SK-N-SH (cell line): ENCODE measurements around the gene ENOX1.

ENCODE experiments used
- EP300 ChIP-seq, 2 experiments: IDR thresholded peaks; 2 replicates each; pipeline versions ENCODE4 v1.4.0 to v1.6.1; 2012; ENCODE audit warnings: borderline replicate concordance in 1 of 2, low read depth in 1 of 2, low read length in 1 of 2
- EZH2phosphoT487 ChIP-seq: fragments of 200-600 bp; sonication (generic); IDR thresholded peaks from 2 replicates; pipeline ENCODE4 v1.6.1; 2017; ENCODE audit warnings: low read depth, mixed run types, mild to moderate bottlenecking, antibody characterized with exemption, moderate library complexity, borderline replicate concordance
- FOXM1 ChIP-seq: IDR thresholded peaks from 2 replicates; pipeline ENCODE4 v1.4.0; 2012; ENCODE audit warnings: low read depth, mild to moderate bottlenecking
- GABPA ChIP-seq: IDR thresholded peaks from 2 replicates; pipeline ENCODE4 v1.4.0; 2012; ENCODE audit warnings: low read depth, mild to moderate bottlenecking
- IRF3 ChIP-seq: fragments of 150-350 bp; IDR thresholded peaks from 2 replicates; pipeline ENCODE4 v1.6.1; 2016; ENCODE audit warnings: mild to moderate bottlenecking, low read depth, low read length
- JUND ChIP-seq: IDR thresholded peaks from 2 replicates; pipeline ENCODE4 v1.4.0; 2012
- MXI1 ChIP-seq: IDR thresholded peaks from 2 replicates; pipeline ENCODE4 v1.6.1; 2012; ENCODE audit warnings: mild to moderate bottlenecking, low read depth, low read length, improper control_type of control experiment
- POLR2AphosphoS5 ChIP-seq: IDR thresholded peaks from 2 replicates; pipeline ENCODE4 v1.6.1; 2012; ENCODE audit warnings: low read depth, low read length
- RFX5 ChIP-seq: IDR thresholded peaks from 2 replicates; pipeline ENCODE4 v1.6.1; 2012; ENCODE audit warnings: mild to moderate bottlenecking, improper control_type of control experiment, low read length
- TEAD4 ChIP-seq: IDR thresholded peaks from 2 replicates; pipeline ENCODE4 v1.4.0; 2012; ENCODE audit warnings: mild to moderate bottlenecking, borderline replicate concordance; ENCODE audit not compliant: insufficient read depth
- TF ChIP-seq, protein P1 (sequence below): fragments of 200-600 bp; sonication (generic); IDR thresholded peaks from 2 replicates; pipeline ENCODE4 v1.6.1; 2017; ENCODE audit warnings: antibody characterized with exemption, mild to moderate bottlenecking, moderate library complexity
- TF ChIP-seq, protein P2 (sequence below): IDR thresholded peaks from 2 replicates; pipeline ENCODE4 v1.6.1; 2012; ENCODE audit warnings: mild to moderate bottlenecking, low read depth, low read length, moderate library complexity
- TF ChIP-seq, protein P3 (sequence below): IDR thresholded peaks from 2 replicates; pipeline ENCODE4 v1.4.0; 2012; ENCODE audit warnings: low read depth
- TF ChIP-seq, protein P4 (sequence below): IDR thresholded peaks from 2 replicates; pipeline ENCODE4 v1.4.0; 2012; ENCODE audit warnings: low read depth, borderline replicate concordance

- TF ChIP-seq GABPA (no peak), RFX5 (no peak), EP300 (IDR thresholded peaks at IDR 0.05; ENCODE audit: borderline replicate concordance in 1 of 2, low read depth in 1 of 2, low read length in 1 of 2) (no peak), POLR2AphosphoS5 (no peak), TEAD4 (no peak), MXI1 (no peak), IRF3 (no peak), EZH2phosphoT487 (no peak), JUND (no peak; the same call in 1 of the 2 replicates), FOXM1 (no peak)
- TF ChIP-seq, protein P1, sequence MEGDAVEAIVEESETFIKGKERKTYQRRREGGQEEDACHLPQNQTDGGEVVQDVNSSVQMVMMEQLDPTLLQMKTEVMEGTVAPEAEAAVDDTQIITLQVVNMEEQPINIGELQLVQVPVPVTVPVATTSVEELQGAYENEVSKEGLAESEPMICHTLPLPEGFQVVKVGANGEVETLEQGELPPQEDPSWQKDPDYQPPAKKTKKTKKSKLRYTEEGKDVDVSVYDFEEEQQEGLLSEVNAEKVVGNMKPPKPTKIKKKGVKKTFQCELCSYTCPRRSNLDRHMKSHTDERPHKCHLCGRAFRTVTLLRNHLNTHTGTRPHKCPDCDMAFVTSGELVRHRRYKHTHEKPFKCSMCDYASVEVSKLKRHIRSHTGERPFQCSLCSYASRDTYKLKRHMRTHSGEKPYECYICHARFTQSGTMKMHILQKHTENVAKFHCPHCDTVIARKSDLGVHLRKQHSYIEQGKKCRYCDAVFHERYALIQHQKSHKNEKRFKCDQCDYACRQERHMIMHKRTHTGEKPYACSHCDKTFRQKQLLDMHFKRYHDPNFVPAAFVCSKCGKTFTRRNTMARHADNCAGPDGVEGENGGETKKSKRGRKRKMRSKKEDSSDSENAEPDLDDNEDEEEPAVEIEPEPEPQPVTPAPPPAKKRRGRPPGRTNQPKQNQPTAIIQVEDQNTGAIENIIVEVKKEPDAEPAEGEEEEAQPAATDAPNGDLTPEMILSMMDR, result no peak
- TF ChIP-seq, protein P2, sequence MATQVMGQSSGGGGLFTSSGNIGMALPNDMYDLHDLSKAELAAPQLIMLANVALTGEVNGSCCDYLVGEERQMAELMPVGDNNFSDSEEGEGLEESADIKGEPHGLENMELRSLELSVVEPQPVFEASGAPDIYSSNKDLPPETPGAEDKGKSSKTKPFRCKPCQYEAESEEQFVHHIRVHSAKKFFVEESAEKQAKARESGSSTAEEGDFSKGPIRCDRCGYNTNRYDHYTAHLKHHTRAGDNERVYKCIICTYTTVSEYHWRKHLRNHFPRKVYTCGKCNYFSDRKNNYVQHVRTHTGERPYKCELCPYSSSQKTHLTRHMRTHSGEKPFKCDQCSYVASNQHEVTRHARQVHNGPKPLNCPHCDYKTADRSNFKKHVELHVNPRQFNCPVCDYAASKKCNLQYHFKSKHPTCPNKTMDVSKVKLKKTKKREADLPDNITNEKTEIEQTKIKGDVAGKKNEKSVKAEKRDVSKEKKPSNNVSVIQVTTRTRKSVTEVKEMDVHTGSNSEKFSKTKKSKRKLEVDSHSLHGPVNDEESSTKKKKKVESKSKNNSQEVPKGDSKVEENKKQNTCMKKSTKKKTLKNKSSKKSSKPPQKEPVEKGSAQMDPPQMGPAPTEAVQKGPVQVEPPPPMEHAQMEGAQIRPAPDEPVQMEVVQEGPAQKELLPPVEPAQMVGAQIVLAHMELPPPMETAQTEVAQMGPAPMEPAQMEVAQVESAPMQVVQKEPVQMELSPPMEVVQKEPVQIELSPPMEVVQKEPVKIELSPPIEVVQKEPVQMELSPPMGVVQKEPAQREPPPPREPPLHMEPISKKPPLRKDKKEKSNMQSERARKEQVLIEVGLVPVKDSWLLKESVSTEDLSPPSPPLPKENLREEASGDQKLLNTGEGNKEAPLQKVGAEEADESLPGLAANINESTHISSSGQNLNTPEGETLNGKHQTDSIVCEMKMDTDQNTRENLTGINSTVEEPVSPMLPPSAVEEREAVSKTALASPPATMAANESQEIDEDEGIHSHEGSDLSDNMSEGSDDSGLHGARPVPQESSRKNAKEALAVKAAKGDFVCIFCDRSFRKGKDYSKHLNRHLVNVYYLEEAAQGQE, result no peak
- TF ChIP-seq, protein P3, sequence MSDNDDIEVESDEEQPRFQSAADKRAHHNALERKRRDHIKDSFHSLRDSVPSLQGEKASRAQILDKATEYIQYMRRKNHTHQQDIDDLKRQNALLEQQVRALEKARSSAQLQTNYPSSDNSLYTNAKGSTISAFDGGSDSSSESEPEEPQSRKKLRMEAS, result 0 out of 2 replicates have a peak, but pooled peaks have one; percentile 19
- TF ChIP-seq, protein P4, sequence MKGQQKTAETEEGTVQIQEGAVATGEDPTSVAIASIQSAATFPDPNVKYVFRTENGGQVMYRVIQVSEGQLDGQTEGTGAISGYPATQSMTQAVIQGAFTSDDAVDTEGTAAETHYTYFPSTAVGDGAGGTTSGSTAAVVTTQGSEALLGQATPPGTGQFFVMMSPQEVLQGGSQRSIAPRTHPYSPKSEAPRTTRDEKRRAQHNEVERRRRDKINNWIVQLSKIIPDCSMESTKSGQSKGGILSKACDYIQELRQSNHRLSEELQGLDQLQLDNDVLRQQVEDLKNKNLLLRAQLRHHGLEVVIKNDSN, result no peak
Measured at GRCh38 chr13:43397111-43397510, 389.7 kb downstream of the ENOX1 start.
